OCI-LY1 (cell line): ENCODE data around the gene SNX1.

ENCODE experiments used
- H2AFZ ChIP-seq: fragments of 200-600 bp; sonication (generic), shearing (Covaris generic); 2 replicates; pipeline ENCODE4 v1.6.0; 2014; ENCODE audit warnings: antibody characterized with exemption, mild to moderate bottlenecking, low read length
- H3F3A ChIP-seq: fragments of 200-600 bp; sonication (generic), shearing (Covaris generic); 2 replicates; pipeline ENCODE4 v1.6.0; 2014; ENCODE audit warnings: mild to moderate bottlenecking, antibody characterized with exemption, low read length, moderate library complexity; ENCODE audit not compliant: insufficient read depth
- H3K27ac ChIP-seq: fragments of 200-600 bp; sonication (generic); 2 replicates; pipeline ENCODE4 v1.5.1; 2014; ENCODE audit warnings: low read length, mixed run types, mild to moderate bottlenecking, low read depth; ENCODE audit not compliant: poor library complexity, severe bottlenecking
- H3K27me3 ChIP-seq: fragments of 200-600 bp; sonication (generic); 2 replicates; pipeline ENCODE4 v1.6.0; 2014; ENCODE audit warnings: antibody characterized with exemption, mild to moderate bottlenecking, low read length, moderate library complexity; ENCODE audit not compliant: insufficient read depth
- H3K36me3 ChIP-seq: fragments of 200-600 bp; sonication (generic); 2 replicates; pipeline ENCODE4 v1.6.1; 2014; ENCODE audit warnings: mild to moderate bottlenecking, antibody characterized with exemption, low read length, moderate library complexity, mixed read lengths; ENCODE audit not compliant: insufficient read depth
- H3K4me1 ChIP-seq: fragments of 200-600 bp; sonication (generic); 2 replicates; pipeline ENCODE4 v1.5.1; 2014; ENCODE audit warnings: mild to moderate bottlenecking, low read length, moderate library complexity; ENCODE audit not compliant: insufficient read depth, severe bottlenecking
- H3K4me2 ChIP-seq: fragments of 200-600 bp; sonication (generic), shearing (Covaris generic); 2 replicates; pipeline ENCODE4 v1.6.1; 2014; ENCODE audit warnings: low read length
- H3K4me3 ChIP-seq: fragments of 200-600 bp; sonication (generic); 2 replicates; pipeline ENCODE4 v1.5.1; 2014; ENCODE audit warnings: low read length, low read depth, mild to moderate bottlenecking, mixed read lengths; ENCODE audit not compliant: poor library complexity, severe bottlenecking
- H3K79me2 ChIP-seq: fragments of 200-600 bp; shearing (Covaris generic); 2 replicates; pipeline ENCODE4 v1.6.1; 2016; ENCODE audit warnings: mixed run types, low read length, mixed read lengths; ENCODE audit not compliant: insufficient read depth
- H3K9ac ChIP-seq: fragments of 200-600 bp; sonication (generic), shearing (Covaris generic); 2 replicates; pipeline ENCODE4 v1.6.1; 2014; ENCODE audit warnings: mild to moderate bottlenecking, low read length, mixed read lengths
- H3K9me2 ChIP-seq: fragments of 200-600 bp; sonication (generic), shearing (Covaris generic); 2 replicates; pipeline ENCODE4 v1.6.1; 2014; ENCODE audit warnings: low read depth, mild to moderate bottlenecking, low read length, mixed read lengths
- H3K9me3 ChIP-seq: fragments of 200-600 bp; shearing (Covaris generic); 2 replicates; pipeline ENCODE4 v1.6.1; 2014; ENCODE audit warnings: low read length, mixed read lengths
- H4K20me1 ChIP-seq: fragments of 200-600 bp; sonication (generic), shearing (Covaris generic); 2 replicates; pipeline ENCODE4 v1.6.0; 2016; ENCODE audit warnings: mild to moderate bottlenecking, low read length; ENCODE audit not compliant: insufficient read depth
- EZH2 ChIP-seq: fragments of 200-600 bp; sonication (generic), shearing (Covaris generic); IDR thresholded peaks from 2 replicates; pipeline ENCODE4 v1.8.0; 2017; ENCODE audit warnings: borderline replicate concordance, mixed run types, mild to moderate bottlenecking, antibody characterized with exemption, low read length, moderate library complexity, mixed read lengths
- TF ChIP-seq, protein P1 (sequence below): fragments of 200-600 bp; sonication (generic), shearing (Covaris generic); IDR thresholded peaks from 2 replicates; pipeline ENCODE4 v1.5.1; 2017; ENCODE audit warnings: mild to moderate bottlenecking, antibody characterized with exemption, low read length, moderate library complexity, mixed read lengths

SNX1 gene

DNA sequence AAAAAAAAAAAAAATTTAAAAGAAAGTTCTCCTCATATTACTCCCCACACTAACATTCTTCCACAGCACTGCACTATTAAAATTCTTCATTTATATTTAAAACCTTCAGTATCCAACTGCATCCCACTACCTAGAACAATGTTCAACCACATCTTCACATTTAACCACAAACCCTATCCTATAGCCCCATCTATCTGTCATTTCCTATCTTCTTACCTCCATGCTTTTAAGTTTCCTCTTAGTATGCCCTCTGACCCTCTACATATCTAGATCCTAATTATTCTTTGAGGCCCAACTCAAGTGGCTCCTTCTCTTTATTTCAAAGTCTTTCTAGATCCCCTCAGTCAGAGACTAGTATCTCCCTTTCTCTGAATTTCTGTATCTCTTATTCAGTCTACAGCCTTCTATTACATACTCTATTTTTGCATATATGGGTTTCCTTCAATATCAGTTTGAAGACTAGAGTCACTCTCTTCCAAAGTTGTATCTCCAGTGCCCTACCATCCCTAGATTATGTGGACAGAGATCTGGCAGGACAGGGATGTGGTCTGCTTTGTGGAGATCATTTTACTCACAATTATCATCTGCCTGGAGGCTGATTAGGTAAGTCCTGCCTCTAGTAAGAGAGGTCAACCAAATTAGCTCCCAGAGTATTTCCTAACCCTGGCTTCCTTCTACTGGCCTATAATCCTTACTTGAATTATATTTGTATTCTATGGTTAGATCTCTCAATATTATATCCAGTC lies 3.5 kb upstream of the SNX1 start:
- Histone ChIP-seq H3K36me3 (peaks cover 22% of the 10 kb centered on the region), H3K9me3 (peaks cover 8% of the 10 kb centered on the region; the same call in 1 of the 2 replicates), H3K4me1 (peaks cover 66% of the 10 kb centered on the region), H4K20me1 (no peaks in the 10 kb centered on the region), H3K27ac (peak overlapping the region; percentile 87), H3K9me2 (no peaks in the 10 kb centered on the region), H3K79me2 (peaks cover 30% of the 10 kb centered on the region), H3K9ac (peak overlapping the region; percentile 98), H2AFZ (no peak overlapping the region), H3K4me3 (peak overlapping the region; percentile 97), H3K27me3 (no peaks in the 10 kb centered on the region), H3K4me2 (peak overlapping the region; percentile 92), H3F3A (0 out of 2 replicates have a peak, but pooled peaks cover 5% of the 10 kb centered on the region)
- TF ChIP-seq, protein P1, sequence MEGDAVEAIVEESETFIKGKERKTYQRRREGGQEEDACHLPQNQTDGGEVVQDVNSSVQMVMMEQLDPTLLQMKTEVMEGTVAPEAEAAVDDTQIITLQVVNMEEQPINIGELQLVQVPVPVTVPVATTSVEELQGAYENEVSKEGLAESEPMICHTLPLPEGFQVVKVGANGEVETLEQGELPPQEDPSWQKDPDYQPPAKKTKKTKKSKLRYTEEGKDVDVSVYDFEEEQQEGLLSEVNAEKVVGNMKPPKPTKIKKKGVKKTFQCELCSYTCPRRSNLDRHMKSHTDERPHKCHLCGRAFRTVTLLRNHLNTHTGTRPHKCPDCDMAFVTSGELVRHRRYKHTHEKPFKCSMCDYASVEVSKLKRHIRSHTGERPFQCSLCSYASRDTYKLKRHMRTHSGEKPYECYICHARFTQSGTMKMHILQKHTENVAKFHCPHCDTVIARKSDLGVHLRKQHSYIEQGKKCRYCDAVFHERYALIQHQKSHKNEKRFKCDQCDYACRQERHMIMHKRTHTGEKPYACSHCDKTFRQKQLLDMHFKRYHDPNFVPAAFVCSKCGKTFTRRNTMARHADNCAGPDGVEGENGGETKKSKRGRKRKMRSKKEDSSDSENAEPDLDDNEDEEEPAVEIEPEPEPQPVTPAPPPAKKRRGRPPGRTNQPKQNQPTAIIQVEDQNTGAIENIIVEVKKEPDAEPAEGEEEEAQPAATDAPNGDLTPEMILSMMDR = peak; percentile 42; the same call in 1 of the 2 replicates
- no peak for TF ChIP-seq EZH2

DNA sequence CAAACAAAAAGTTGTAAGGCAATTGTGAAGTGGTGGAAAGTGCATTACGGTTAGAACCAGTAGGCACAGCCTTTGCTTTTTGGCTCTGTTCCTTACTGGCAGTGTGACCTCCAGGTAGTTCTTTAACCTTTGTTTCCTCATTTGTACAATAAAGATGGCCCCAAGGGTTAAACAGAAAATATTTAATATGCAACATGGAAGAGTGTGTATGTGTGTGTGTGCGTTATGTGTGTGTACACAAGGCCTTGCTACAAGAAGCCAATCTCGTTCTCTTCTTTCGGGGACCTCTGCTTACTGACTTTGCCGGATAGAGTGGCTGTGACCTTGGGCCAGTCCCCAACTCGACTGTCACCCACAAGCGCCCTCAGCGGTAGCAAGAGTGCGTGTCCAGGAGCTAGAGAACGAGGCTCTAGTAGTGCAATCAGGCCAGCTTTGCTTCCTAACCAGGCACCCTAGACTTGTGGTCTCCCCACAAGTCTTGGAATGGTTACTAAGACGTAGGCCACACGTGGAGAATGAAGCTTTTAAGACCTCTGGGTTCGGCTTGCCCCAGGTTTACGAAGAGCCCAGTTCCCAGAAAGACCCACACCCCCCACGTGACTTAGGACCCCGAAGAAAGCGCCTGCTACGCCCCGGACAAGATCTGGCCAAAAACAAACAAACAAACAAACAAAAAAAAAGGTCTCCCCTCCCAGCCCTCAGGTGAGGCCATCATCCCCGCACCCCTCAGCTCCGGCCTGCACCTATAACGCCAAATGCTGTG lies 2.7 kb upstream of the SNX1 start:
- H3K9me3 ChIP-seq = peaks cover 3% of the 10 kb centered on the region; the same call in 1 of the 2 replicates
- peak overlapping the region; percentile 87 for H3K27ac ChIP-seq
- H3F3A ChIP-seq = 0 out of 2 replicates have a peak, but pooled peaks cover 5% of the 10 kb centered on the region
- H3K9ac ChIP-seq = peak overlapping the region; percentile 98
- H4K20me1 ChIP-seq = no peaks in the 10 kb centered on the region
- H3K9me2 ChIP-seq = no peaks in the 10 kb centered on the region
- H3K4me3 ChIP-seq = peak overlapping the region; percentile 97
- H3K36me3 ChIP-seq = peaks cover 14% of the 10 kb centered on the region
- H3K79me2 ChIP-seq = peaks cover 38% of the 10 kb centered on the region
- H3K4me1 ChIP-seq = peaks cover 74% of the 10 kb centered on the region
- peak overlapping the region; percentile 92 for H3K4me2 ChIP-seq
- no peaks in the 10 kb centered on the region for H3K27me3 ChIP-seq
- TF ChIP-seq, protein P1 = peak; percentile 39; the same call in 1 of the 2 replicates
- TF ChIP-seq EZH2 = no peak
- H2AFZ ChIP-seq = peak overlapping the region; percentile 50; the same call in 1 of the 2 replicates

DNA sequence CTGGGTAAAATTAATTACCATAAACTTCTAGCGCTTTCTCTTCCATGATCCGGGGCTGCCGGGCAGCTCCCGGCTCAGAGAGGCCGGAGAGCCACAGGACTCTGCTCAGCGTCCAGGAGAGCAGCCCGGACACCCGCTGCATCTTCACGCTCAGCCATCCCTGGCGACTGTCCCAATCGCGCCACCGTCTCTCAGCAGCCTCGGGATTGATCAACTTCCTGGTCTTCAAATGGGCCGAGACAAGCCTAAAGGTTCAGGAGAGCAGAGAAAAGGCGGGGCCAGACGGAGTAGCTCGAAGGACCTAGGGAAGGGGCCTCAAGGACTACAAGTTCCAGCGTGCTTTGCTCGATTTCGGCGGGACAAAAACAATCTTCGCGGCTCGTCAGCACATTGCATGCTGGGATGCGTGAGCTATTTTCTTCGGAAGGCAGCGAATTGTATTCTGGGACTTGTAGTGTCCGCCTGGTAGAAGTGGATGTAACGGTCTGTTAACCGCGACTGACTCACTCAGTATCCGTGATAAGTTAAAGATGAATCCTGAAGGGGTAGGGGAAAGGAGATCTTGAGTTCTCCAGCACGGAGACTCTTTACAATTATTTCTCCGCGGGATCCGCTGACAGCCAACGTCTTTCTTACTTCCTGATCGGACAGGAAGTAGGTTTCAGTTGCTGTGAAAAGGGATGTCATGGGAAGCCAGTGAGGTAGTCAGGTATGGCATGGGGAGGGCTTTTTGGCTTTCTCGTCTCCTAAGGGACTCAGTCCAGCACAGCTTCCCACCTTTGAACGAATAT lies 2.0 kb upstream of the SNX1 start, which contains the start of gene CIAO2A:
TSS of gene CIAO2A (minus strand) at position 212 of the 791 bp plus-strand sequence. CDS start at position 142, 70 bp downstream.
- Histone ChIP-seq H3K4me1 (peaks cover 82% of the 10 kb centered on the region), H3K36me3 (peaks cover 6% of the 10 kb centered on the region; the same call in 1 of the 2 replicates), H3K27me3 (no peaks in the 10 kb centered on the region), H3K9ac (peak within 1 kb of the TSS; percentile 98), H2AFZ (peak within 1 kb of the TSS; percentile 50; the same call in 1 of the 2 replicates), H3K9me2 (no peaks in the 10 kb centered on the region), H4K20me1 (no peaks in the 10 kb centered on the region), H3K4me2 (peak within 1 kb of the TSS; percentile 92), H3K79me2 (peaks cover 42% of the 10 kb centered on the region), H3K9me3 (no peaks in the 10 kb centered on the region), H3K27ac (peak within 1 kb of the TSS; percentile 87), H3K4me3 (peak within 1 kb of the TSS; percentile 97), H3F3A (0 out of 2 replicates have a peak, but pooled peaks cover 5% of the 10 kb centered on the region)
- no peak for TF ChIP-seq EZH2
